Measurements from ENCODE around the gene FADS6.
A peak's percentile ranks its signal among the peaks of the same experiment; 100 is the strongest.

DNA sequence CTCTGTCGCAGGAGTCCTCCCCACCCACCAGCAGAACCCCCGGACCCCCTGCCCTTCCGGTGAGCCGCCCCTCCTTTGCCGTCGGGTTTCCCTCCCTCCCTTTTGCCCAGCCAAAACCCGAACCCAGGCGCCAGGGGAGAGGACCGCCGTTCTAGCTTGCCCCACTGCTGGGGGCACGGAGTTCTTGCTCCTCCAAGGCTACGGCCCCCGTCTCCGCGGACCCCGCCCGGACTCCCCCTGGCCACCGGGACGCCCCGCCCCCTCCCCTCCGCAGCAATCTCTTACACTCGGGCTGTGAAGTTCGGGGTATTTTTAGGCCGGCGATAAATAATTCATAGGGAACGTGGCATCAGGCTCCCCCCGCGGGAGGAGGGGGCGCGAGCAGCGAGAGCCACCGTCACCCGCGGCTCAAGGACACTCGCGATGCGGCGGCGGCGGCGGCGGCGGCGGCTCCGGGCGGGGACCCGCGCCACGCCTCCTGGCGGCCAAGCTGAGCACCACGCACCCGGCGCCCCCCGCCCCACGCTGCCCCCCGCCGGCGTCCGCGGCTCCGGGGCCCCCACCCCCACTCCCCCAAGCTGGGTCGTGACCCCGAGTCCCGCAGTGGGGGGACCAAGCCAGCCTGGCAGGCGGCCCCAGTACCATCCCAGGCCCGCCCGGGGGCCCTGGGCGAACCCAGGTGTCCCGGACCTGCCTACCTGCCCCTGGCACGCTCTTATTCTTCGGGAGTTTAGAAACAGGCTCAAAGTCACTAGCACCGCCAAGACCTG lies 33.8 kb downstream of the FADS6 start, which contains the start of gene GRIN2C:
- TF ChIP-seq EZH2phosphoT487 (IDR thresholded peaks at IDR 0.05; ENCODE audit: low read depth): no peak
- TF ChIP-seq, protein P1, sequence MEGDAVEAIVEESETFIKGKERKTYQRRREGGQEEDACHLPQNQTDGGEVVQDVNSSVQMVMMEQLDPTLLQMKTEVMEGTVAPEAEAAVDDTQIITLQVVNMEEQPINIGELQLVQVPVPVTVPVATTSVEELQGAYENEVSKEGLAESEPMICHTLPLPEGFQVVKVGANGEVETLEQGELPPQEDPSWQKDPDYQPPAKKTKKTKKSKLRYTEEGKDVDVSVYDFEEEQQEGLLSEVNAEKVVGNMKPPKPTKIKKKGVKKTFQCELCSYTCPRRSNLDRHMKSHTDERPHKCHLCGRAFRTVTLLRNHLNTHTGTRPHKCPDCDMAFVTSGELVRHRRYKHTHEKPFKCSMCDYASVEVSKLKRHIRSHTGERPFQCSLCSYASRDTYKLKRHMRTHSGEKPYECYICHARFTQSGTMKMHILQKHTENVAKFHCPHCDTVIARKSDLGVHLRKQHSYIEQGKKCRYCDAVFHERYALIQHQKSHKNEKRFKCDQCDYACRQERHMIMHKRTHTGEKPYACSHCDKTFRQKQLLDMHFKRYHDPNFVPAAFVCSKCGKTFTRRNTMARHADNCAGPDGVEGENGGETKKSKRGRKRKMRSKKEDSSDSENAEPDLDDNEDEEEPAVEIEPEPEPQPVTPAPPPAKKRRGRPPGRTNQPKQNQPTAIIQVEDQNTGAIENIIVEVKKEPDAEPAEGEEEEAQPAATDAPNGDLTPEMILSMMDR (IDR thresholded peaks at IDR 0.05; ENCODE audit: low read depth, low read length): peak; percentile 16; the same call in 1 of the 2 replicates
